B cell (primary cell): ENCODE measurements around the gene FARSB. TPM values are rescaled to one million over a fixed set of nuclear protein-coding genes. Genes with fewer than 3 reads are reported as not detected.

Source experiments
- ATAC-seq: fragments of 200-7000 bp; cut with Tn5 transposase; one replicate; pipeline ENCODE4 v1.10.0; 2021; ENCODE audit warnings: low read depth, mild to moderate bottlenecking, moderate number of reproducible peaks, moderate library complexity
- CTCF ChIA-PET: fragments of 350-600 bp; sonication (Branson Sonifier 250); formaldehyde crosslinking; loops from one replicate; lab custom pipeline; 2021; ENCODE audit warnings: antibody characterized with exemption, inconsistent platforms; lab: Charles Lee
- POLR2A ChIA-PET: fragments of 350-600 bp; sonication (Branson Sonifier 250); formaldehyde crosslinking; loops from one replicate; lab custom pipeline; 2021; ENCODE audit warnings: antibody characterized with exemption; lab: Charles Lee
- DNase-seq: peaks from one replicate; pipeline ENCODE4 v3.0.0; 2013
- H2AFZ ChIP-seq: 2 replicates; pipeline ENCODE4 v1.6.1; 2012; ENCODE audit warnings: mild to moderate bottlenecking, low read depth, low read length; ENCODE audit not compliant: insufficient read depth, poor library complexity, severe bottlenecking
- H3K27ac ChIP-seq, 2 donors: 1 replicate in 1 of 2; 2 replicates in 1 of 2; pipeline ENCODE4 v1.5.1; 2012 to 2013; ENCODE audit warnings: low read length in 2 of 2, mild to moderate bottlenecking in 2 of 2, moderate library complexity in 1 of 2
- H3K27me3 ChIP-seq, 4 experiments: fragments of 200-600 bp in 1 of 4; sonication (generic) in 1 of 4; replicated peaks in 1 of 4; 1 replicate in 2 of 4; 2 replicates in 2 of 4; pipeline versions ENCODE4 v1.6.1 to v1.7.0; 2013 to 2016; ENCODE audit warnings: low read length in 3 of 4, mild to moderate bottlenecking in 2 of 4, mixed read lengths in 1 of 4, moderate library complexity in 1 of 4; ENCODE audit not compliant: insufficient read depth in 4 of 4, control insufficient read depth in 3 of 4; ENCODE audit errors: control extremely low read depth in 1 of 4
- H3K36me3 ChIP-seq, 2 experiments: replicated peaks in 1 of 2; 1 replicate in 1 of 2; 2 replicates in 1 of 2; pipeline versions ENCODE4 v1.6.1 to v1.7.1; 2013; ENCODE audit warnings: low read length in 1 of 2; ENCODE audit not compliant: insufficient read depth in 2 of 2, control insufficient read depth in 1 of 2; ENCODE audit errors: control extremely low read depth in 1 of 2, extremely low read depth in 1 of 2
- H3K4me1 ChIP-seq, 2 donors: fragments of 200-600 bp in 1 of 2; sonication (generic) in 1 of 2; 1 replicate in 1 of 2; 2 replicates in 1 of 2; pipeline versions ENCODE4 v1.5.1 to v1.6.1; 2013 to 2017; ENCODE audit warnings: low read length in 2 of 2; ENCODE audit not compliant: control insufficient read depth in 2 of 2, insufficient read depth in 2 of 2
- H3K4me2 ChIP-seq: replicated peaks from 2 replicates; pipeline ENCODE3; 2012; ENCODE audit warnings: mild to moderate bottlenecking, low read depth, low read length; ENCODE audit not compliant: poor library complexity, severe bottlenecking
- H3K4me3 ChIP-seq, 5 experiments: fragments of 200-600 bp in 1 of 5; sonication (generic) in 1 of 5; 1 replicate in 3 of 5; 2 replicates in 2 of 5; pipeline versions ENCODE4 v1.5.1 to v1.7.0; 2011 to 2016; ENCODE audit warnings: low read length in 4 of 5, mild to moderate bottlenecking in 4 of 5, low read depth in 2 of 5, control low read depth in 1 of 5, moderate library complexity in 1 of 5; ENCODE audit not compliant: insufficient read depth in 1 of 5; ENCODE audit errors: control extremely low read depth in 1 of 5, extremely low read depth in 1 of 5
- H3K79me2 ChIP-seq: fragments of 200-600 bp; sonication (generic); one replicate; pipeline ENCODE4 v1.6.0; 2016; ENCODE audit warnings: low read length; ENCODE audit not compliant: control insufficient read depth, insufficient read depth
- H3K9ac ChIP-seq: fragments of 200-600 bp; sonication (generic); 2 replicates; pipeline ENCODE4 v1.6.1; 2017; ENCODE audit warnings: mild to moderate bottlenecking, low read length, moderate library complexity
- H3K9me3 ChIP-seq, 3 donors: one replicate each; pipeline versions ENCODE4 v1.6.1 to v1.7.1; 2013; ENCODE audit warnings: low read length in 2 of 3; ENCODE audit not compliant: control insufficient read depth in 2 of 3, insufficient read depth in 1 of 3; ENCODE audit errors: control extremely low read depth in 1 of 3
- H4K20me1 ChIP-seq: 2 replicates; pipeline ENCODE4 v1.6.0; 2012; ENCODE audit warnings: mild to moderate bottlenecking, low read length; ENCODE audit not compliant: insufficient read depth, control insufficient read depth, poor library complexity, severe bottlenecking
- H3K27ac Mint-ChIP-seq: one replicate; pipeline ENCODE4 v1.8.0; 2021; ENCODE audit warnings: mixed read lengths
- H3K27me3 Mint-ChIP-seq: one replicate; pipeline ENCODE4 v1.8.0; 2021; ENCODE audit warnings: mixed read lengths
- H3K4me1 Mint-ChIP-seq: one replicate; pipeline ENCODE4 v1.8.0; 2021; ENCODE audit warnings: mixed read lengths
- H3K4me3 Mint-ChIP-seq: one replicate; pipeline ENCODE4 v1.8.0; 2021; ENCODE audit warnings: mixed read lengths
- H3K9me3 Mint-ChIP-seq: one replicate; pipeline ENCODE4 v1.8.0; 2022; ENCODE audit warnings: mixed read lengths; ENCODE audit not compliant: insufficient read depth
- CTCF ChIP-seq: fragments of 200-600 bp; IDR thresholded peaks from one replicate; pipeline ENCODE4 v1.8.0; 2022; ENCODE audit warnings: antibody characterized with exemption, mild to moderate bottlenecking
- EZH2 ChIP-seq: IDR thresholded peaks from 2 replicates; pipeline ENCODE4 v1.6.1; 2012; ENCODE audit warnings: borderline replicate concordance, low read depth, mild to moderate bottlenecking, moderate library complexity, low read length; ENCODE audit not compliant: insufficient read depth, poor library complexity, severe bottlenecking
- WGBS: methylation state at CpG from one replicate; pipeline ENCODE4 v1.1.5; 2013; ENCODE audit warnings: missing lambda C conversion rate; ENCODE audit not compliant: insufficient coverage; 5-methylcytosine and 5-hydroxymethylcytosine counted together
- intact Hi-C: fragments of 100-400 bp; cut with micrococcal nuclease; formaldehyde crosslinking; loops from one replicate; pipeline ENCODE4 v1.10.0; 2022
- polyA plus RNA-seq: library from polyadenylated mRNA; depleted of rRNA; stranded (reverse); fragments of >200 nt; gene quantifications from 2 replicates; pipeline ENCODE4 v1.2.3, GENCODE V29; 2012
- total RNA-seq, 2 donors: library from RNA; stranded (reverse); fragments of 120-200 nt in 1 of 2; gene quantifications; 1 replicate in 1 of 2; 2 replicates in 1 of 2; pipeline versions ENCODE4 v1.2.3 to v1.2.4, GENCODE V29; 2013 to 2022

The FARSB gene
- total and polyA plus RNA-seq, 2 donors (not counting 1 experiment from before 2014, with no cell fraction given), result 9.2 to 10.2 TPM

DNA sequence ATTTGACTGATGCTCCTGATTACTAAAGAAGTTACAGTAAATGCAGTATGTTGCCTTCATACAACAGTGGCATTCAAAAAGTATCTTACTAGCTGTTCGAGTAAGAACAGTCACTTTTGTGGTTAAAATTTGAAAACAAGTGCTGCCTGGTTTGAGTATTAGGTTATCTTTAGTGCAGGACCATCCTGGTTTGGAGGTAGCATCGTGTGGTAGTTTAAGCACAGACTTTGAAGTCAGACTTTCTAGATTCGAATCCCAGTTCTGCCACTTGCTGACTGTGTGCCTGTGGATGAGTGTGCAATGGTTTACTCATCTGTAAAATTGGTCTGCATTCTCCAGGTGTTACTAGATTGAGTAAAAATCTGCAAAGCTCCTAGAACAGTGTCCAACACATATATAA lies 134.8 kb downstream of the FARSB start:
- DNase-seq (no peak), ATAC-seq (no peak)
- Histone ChIP-seq H3K79me2 (no peaks in the 10 kb centered on the region), H3K27me3 (no peaks in the 10 kb centered on the region), H3K4me3 (no peak overlapping the region), H3K36me3 (no peaks in the 10 kb centered on the region), H3K4me1 (no peaks in the 10 kb centered on the region), H3K9ac (no peak overlapping the region), H3K4me2 (no peak overlapping the region), H3K27ac (no peak overlapping the region), H3K9me3 (no peaks in the 10 kb centered on the region), H4K20me1 (no peaks in the 10 kb centered on the region), H2AFZ (no peak overlapping the region)
- Mint-ChIP-seq H3K27ac (no peak overlapping the region), H3K9me3 (peaks cover 6% of the 10 kb centered on the region), H3K27me3 (no peaks in the 10 kb centered on the region), H3K4me1 (no peaks in the 10 kb centered on the region), H3K4me3 (no peak overlapping the region)
- ChIA-PET POLR2A (no interaction called here), CTCF (no interaction called here)
- whole genome bisulfite sequencing, result 62% methylated on average over 3 of the region's 3 CpGs
- TF ChIP-seq EZH2 (no peak), CTCF (no peak)
- intact Hi-C loops, result no loop called here

Other genes starting within 250 kb of the FARSB start
- gene SGPP2, start 231.5 kb downstream of the FARSB start, total RNA-seq, result 6.0 and 7.7 TPM in 2 replicates
- 0.52 and 1.5 TPM in 2 replicates for gene SGPP2, start 231.5 kb downstream of the FARSB start, polyA plus RNA-seq
- gene MOGAT1, start 15.6 kb upstream of the FARSB start, total RNA-seq, result not detected in 2 replicates
- not detected in 2 replicates for gene MOGAT1, start 15.6 kb upstream of the FARSB start, polyA plus RNA-seq
- gene ACSL3, start 204.9 kb upstream of the FARSB start, total RNA-seq, result 35.9 and 46.0 TPM in 2 replicates
- gene ACSL3, start 204.9 kb upstream of the FARSB start, polyA plus RNA-seq, result 6.7 and 14.8 TPM in 2 replicates